ENCODE results near the gene RILPL2.

RILPL2 gene

GRCh38 chr12:123478762-123479161, 42.3 kb upstream of the RILPL2 start:
- no peak for DNase-seq (ENCODE audit: low spot score)
- in situ Hi-C loops (cut with MboI; ENCODE audit: low sequenced_read_pairs, unreplicated experiment): no loop called here

GRCh38 chr12:123478069-123478468, 41.6 kb upstream of the RILPL2 start:
- no peak for DNase-seq (ENCODE audit: low spot score)
- in situ Hi-C loops (cut with MboI; ENCODE audit: low sequenced_read_pairs, unreplicated experiment): no loop called here
- TF ChIP-seq CTCF (IDR thresholded peaks at IDR 0.05; ENCODE audit: borderline replicate concordance, control extremely low read depth, extremely low read depth, insufficient read depth, missing control alignments): no peak

More at GRCh38 chr12:123478762-123479161, 42.3 kb upstream of the RILPL2 start:
- no peak for TF ChIP-seq CTCF (IDR thresholded peaks at IDR 0.05; ENCODE audit: borderline replicate concordance, control extremely low read depth, extremely low read depth, insufficient read depth, missing control alignments)

GRCh38 chr12:123475246-123475703, 38.8 kb upstream of the RILPL2 start:
- no peak for DNase-seq (ENCODE audit: low spot score)
- no peak for TF ChIP-seq CTCF (IDR thresholded peaks at IDR 0.05; ENCODE audit: borderline replicate concordance, control extremely low read depth, extremely low read depth, insufficient read depth, missing control alignments)
- in situ Hi-C loops (cut with MboI; ENCODE audit: low sequenced_read_pairs, unreplicated experiment): no loop called here

GRCh38 chr12:123474485-123475245, 38.2 kb upstream of the RILPL2 start:
- no peak for DNase-seq (ENCODE audit: low spot score)
- in situ Hi-C loops (cut with MboI; ENCODE audit: low sequenced_read_pairs, unreplicated experiment): no loop called here
- TF ChIP-seq CTCF (IDR thresholded peaks at IDR 0.05; ENCODE audit: borderline replicate concordance, control extremely low read depth, extremely low read depth, insufficient read depth, missing control alignments): no peak

- DNase-seq (ENCODE audit: low spot score): no peak
- no peak for TF ChIP-seq CTCF (IDR thresholded peaks at IDR 0.05; ENCODE audit: borderline replicate concordance, control extremely low read depth, extremely low read depth, insufficient read depth, missing control alignments)
- in situ Hi-C loops (cut with MboI; ENCODE audit: low sequenced_read_pairs, unreplicated experiment): no loop called here
These were observed 36.0 kb upstream of the RILPL2 start for GRCh38 chr12:123472438-123472849.

GRCh38 chr12:123471374-123472068, 35.0 kb upstream of the RILPL2 start:
- DNase-seq (ENCODE audit: low spot score): no peak
- no peak for TF ChIP-seq CTCF (IDR thresholded peaks at IDR 0.05; ENCODE audit: borderline replicate concordance, control extremely low read depth, extremely low read depth, insufficient read depth, missing control alignments)
- in situ Hi-C loops (cut with MboI; ENCODE audit: low sequenced_read_pairs, unreplicated experiment): no loop called here

Measured in GM13976 (cell line).